ACC112 (cell line): ENCODE measurements around the gene POLQ.

ENCODE experiments used
- H2AFZ ChIP-seq: fragments of 200-600 bp; sonication (generic); one replicate; pipeline ENCODE4 v1.6.0; 2017; ENCODE audit warnings: antibody characterized with exemption, low read length; ENCODE audit not compliant: unreplicated experiment
- H3K27ac ChIP-seq: fragments of 200-600 bp; sonication (generic); 2 replicates; pipeline ENCODE4 v1.5.1; 2014; ENCODE audit warnings: low read depth, mild to moderate bottlenecking, antibody characterized with exemption, low read length, moderate library complexity
- H3K27me3 ChIP-seq: fragments of 200-600 bp; sonication (generic); 2 replicates; pipeline ENCODE4 v1.6.1; 2014; ENCODE audit warnings: mild to moderate bottlenecking, antibody characterized with exemption, low read length, moderate library complexity, mixed read lengths; ENCODE audit not compliant: insufficient read depth
- H3K36me3 ChIP-seq: fragments of 200-600 bp; sonication (generic); 2 replicates; pipeline ENCODE4 v1.6.1; 2016; ENCODE audit warnings: mild to moderate bottlenecking, antibody characterized with exemption, low read length, moderate library complexity, mixed read lengths; ENCODE audit not compliant: insufficient read depth
- H3K4me1 ChIP-seq: fragments of 200-600 bp; sonication (generic); one replicate; pipeline ENCODE4 v1.6.1; 2016; ENCODE audit warnings: low read length, mixed read lengths; ENCODE audit not compliant: insufficient read depth, unreplicated experiment, control insufficient read depth
- H3K4me3 ChIP-seq: fragments of 200-600 bp; sonication (generic); 2 replicates; pipeline ENCODE4 v1.5.1; 2014; ENCODE audit warnings: mild to moderate bottlenecking, low read depth, low read length
- H3K79me2 ChIP-seq: fragments of 200-600 bp; sonication (generic); one replicate; pipeline ENCODE4 v1.6.0; 2016; ENCODE audit warnings: low read length; ENCODE audit not compliant: control insufficient read depth, unreplicated experiment, insufficient read depth

Gene POLQ

GRCh38 chr3:121557426-121557934 is 11.7 kb upstream of the POLQ start:
- H3K79me2 ChIP-seq = no peaks in the 10 kb centered on the region
- no peaks in the 10 kb centered on the region for H3K27me3 ChIP-seq
- no peaks in the 10 kb centered on the region for H3K36me3 ChIP-seq
- no peak overlapping the region for H3K27ac ChIP-seq
- no peaks in the 10 kb centered on the region for H3K4me1 ChIP-seq
- H3K4me3 ChIP-seq = no peak overlapping the region
- no peak overlapping the region for H2AFZ ChIP-seq

- Histone ChIP-seq H3K36me3 (no peaks in the 10 kb centered on the region), H3K4me1 (no peaks in the 10 kb centered on the region), H3K27me3 (no peaks in the 10 kb centered on the region), H3K79me2 (no peaks in the 10 kb centered on the region), H3K4me3 (no peak overlapping the region), H2AFZ (peak overlapping the region; percentile 82), H3K27ac (no peak overlapping the region)
Observed at GRCh38 chr3:121552797-121553196, 7.0 kb upstream of the POLQ start.

GRCh38 chr3:121552379-121552778 is 6.6 kb upstream of the POLQ start:
- Histone ChIP-seq H3K79me2 (no peaks in the 10 kb centered on the region), H3K27me3 (no peaks in the 10 kb centered on the region), H3K36me3 (no peaks in the 10 kb centered on the region), H3K4me3 (0 out of 2 replicates have a peak overlapping the region, but pooled peaks have one; percentile 5), H3K4me1 (no peaks in the 10 kb centered on the region), H3K27ac (no peak overlapping the region), H2AFZ (peak overlapping the region; percentile 82)

- Histone ChIP-seq H2AFZ (peak overlapping the region; percentile 63), H3K79me2 (peaks cover 36% of the 10 kb centered on the region), H3K4me3 (peak overlapping the region; percentile 90)
Observed at GRCh38 chr3:121545049-121545573, 677 bp downstream of the POLQ start.

GRCh38 chr3:121542924-121543323 is 2.9 kb downstream of the POLQ start:
- H3K4me3 ChIP-seq = no peak overlapping the region
- H3K79me2 ChIP-seq = peaks cover 41% of the 10 kb centered on the region
- H3K36me3 ChIP-seq = peaks cover 5% of the 10 kb centered on the region
- no peaks in the 10 kb centered on the region for H3K4me1 ChIP-seq
- no peak overlapping the region for H2AFZ ChIP-seq
- no peak overlapping the region for H3K27ac ChIP-seq
- no peaks in the 10 kb centered on the region for H3K27me3 ChIP-seq

More at GRCh38 chr3:121545049-121545573, 677 bp downstream of the POLQ start:
- peak overlapping the region; percentile 31; the same call in 1 of the 2 replicates for H3K27ac ChIP-seq
- no peaks in the 10 kb centered on the region for H3K36me3 ChIP-seq
- H3K27me3 ChIP-seq = no peaks in the 10 kb centered on the region
- H3K4me1 ChIP-seq = no peaks in the 10 kb centered on the region

GRCh38 chr3:121531269-121531668 is 14.5 kb downstream of the POLQ start:
- H3K36me3 ChIP-seq = peaks cover 16% of the 10 kb centered on the region

GRCh38 chr3:121529308-121529707 is 16.5 kb downstream of the POLQ start:
- Histone ChIP-seq H3K36me3 (peaks cover 14% of the 10 kb centered on the region), H3K79me2 (no peaks in the 10 kb centered on the region), H3K4me1 (no peaks in the 10 kb centered on the region), H3K4me3 (no peak overlapping the region), H2AFZ (peak overlapping the region; percentile 62), H3K27ac (no peak overlapping the region), H3K27me3 (no peaks in the 10 kb centered on the region)

More at GRCh38 chr3:121531269-121531668, 14.5 kb downstream of the POLQ start:
- no peaks in the 10 kb centered on the region for H3K27me3 ChIP-seq
- no peaks in the 10 kb centered on the region for H3K4me1 ChIP-seq
- no peak overlapping the region for H3K4me3 ChIP-seq
- no peaks in the 10 kb centered on the region for H3K79me2 ChIP-seq
- no peak overlapping the region for H3K27ac ChIP-seq
- peak overlapping the region; percentile 7 for H2AFZ ChIP-seq

- H3K36me3 ChIP-seq = peaks cover 23% of the 10 kb centered on the region
- no peaks in the 10 kb centered on the region for H3K79me2 ChIP-seq
- no peak overlapping the region for H3K27ac ChIP-seq
- no peak overlapping the region for H3K4me3 ChIP-seq
- H2AFZ ChIP-seq = no peak overlapping the region
- H3K27me3 ChIP-seq = no peaks in the 10 kb centered on the region
- H3K4me1 ChIP-seq = peaks cover 11% of the 10 kb centered on the region
Observed at GRCh38 chr3:121520510-121520909, 25.3 kb downstream of the POLQ start.

GRCh38 chr3:121517953-121518655 is 27.7 kb downstream of the POLQ start:
- Histone ChIP-seq H3K36me3 (peaks cover 23% of the 10 kb centered on the region), H3K4me1 (peaks cover 11% of the 10 kb centered on the region), H3K27ac (peak overlapping the region; percentile 3; the same call in 1 of the 2 replicates), H3K79me2 (no peaks in the 10 kb centered on the region), H3K4me3 (no peak overlapping the region), H3K27me3 (no peaks in the 10 kb centered on the region), H2AFZ (peak overlapping the region; percentile 59)

GRCh38 chr3:121515862-121516261 is 29.9 kb downstream of the POLQ start:
- H3K4me1 ChIP-seq = peaks cover 11% of the 10 kb centered on the region
- no peaks in the 10 kb centered on the region for H3K79me2 ChIP-seq
- H2AFZ ChIP-seq = no peak overlapping the region
- no peaks in the 10 kb centered on the region for H3K27me3 ChIP-seq
- peaks cover 23% of the 10 kb centered on the region for H3K36me3 ChIP-seq
- H3K27ac ChIP-seq = no peak overlapping the region
- no peak overlapping the region for H3K4me3 ChIP-seq

GRCh38 chr3:121515313-121515712 is 30.5 kb downstream of the POLQ start:
- Histone ChIP-seq H3K36me3 (peaks cover 23% of the 10 kb centered on the region), H2AFZ (no peak overlapping the region), H3K4me1 (peaks cover 11% of the 10 kb centered on the region), H3K4me3 (no peak overlapping the region), H3K79me2 (no peaks in the 10 kb centered on the region), H3K27ac (no peak overlapping the region), H3K27me3 (no peaks in the 10 kb centered on the region)
